Lower lobe of right lung (tissue), 2 donors: ENCODE measurements around the gene DYNC1LI1. TPM values are rescaled to one million over a fixed set of nuclear protein-coding genes. Genes with fewer than 3 reads are reported as not detected.

Source experiments
- ATAC-seq, 2 donors: fragments of 200-7000 bp; cut with Tn5 transposase; one replicate each; pipeline ENCODE4 v1.9.1; 2020 to 2022; ENCODE audit warnings: mild to moderate bottlenecking in 2 of 2, moderate library complexity in 2 of 2
- DNase-seq: peaks from one replicate; pipeline ENCODE4 v3.0.0-alpha.2; 2020
- H3K27ac ChIP-seq: fragments of 200-600 bp; one replicate; pipeline ENCODE4 v1.8.0; 2022
- H3K27me3 ChIP-seq: fragments of 200-600 bp; one replicate; pipeline ENCODE4 v1.8.0; 2022; ENCODE audit warnings: low read depth
- H3K36me3 ChIP-seq: fragments of 200-600 bp; one replicate; pipeline ENCODE4 v1.8.0; 2022; ENCODE audit warnings: mild to moderate bottlenecking
- H3K4me1 ChIP-seq: fragments of 200-600 bp; one replicate; pipeline ENCODE4 v1.8.0; 2022
- H3K4me3 ChIP-seq: fragments of 200-600 bp; one replicate; pipeline ENCODE4 v1.8.0; 2022; ENCODE audit warnings: mild to moderate bottlenecking
- H3K9me3 ChIP-seq: fragments of 200-600 bp; one replicate; pipeline ENCODE4 v1.8.0; 2022
- intact Hi-C: fragments of 100-400 bp; cut with DNase I; formaldehyde crosslinking; loops from one replicate; pipeline ENCODE4 v1.11.0; 2022
- total RNA-seq: library from RNA; stranded (reverse); fragmentation: NEBNext Ultra II Directional; extraction: Animal tissue kit (Norgen Biotek cat#: 25700); gene quantifications from one replicate; pipeline ENCODE4 v1.2.1, GENCODE V29; 2021
- TF ChIP-seq, protein P1 (sequence below): fragments of 200-600 bp; IDR thresholded peaks from one replicate; pipeline ENCODE4 v1.8.0; 2022; ENCODE audit warnings: antibody characterized with exemption, mild to moderate bottlenecking
- donor health status: DM: no; HTN: yes; CAD: no; lungs with severe emphysema.

Gene DYNC1LI1
- total RNA-seq, 1 donor from 2014 or later = 35.6 TPM

DNA sequence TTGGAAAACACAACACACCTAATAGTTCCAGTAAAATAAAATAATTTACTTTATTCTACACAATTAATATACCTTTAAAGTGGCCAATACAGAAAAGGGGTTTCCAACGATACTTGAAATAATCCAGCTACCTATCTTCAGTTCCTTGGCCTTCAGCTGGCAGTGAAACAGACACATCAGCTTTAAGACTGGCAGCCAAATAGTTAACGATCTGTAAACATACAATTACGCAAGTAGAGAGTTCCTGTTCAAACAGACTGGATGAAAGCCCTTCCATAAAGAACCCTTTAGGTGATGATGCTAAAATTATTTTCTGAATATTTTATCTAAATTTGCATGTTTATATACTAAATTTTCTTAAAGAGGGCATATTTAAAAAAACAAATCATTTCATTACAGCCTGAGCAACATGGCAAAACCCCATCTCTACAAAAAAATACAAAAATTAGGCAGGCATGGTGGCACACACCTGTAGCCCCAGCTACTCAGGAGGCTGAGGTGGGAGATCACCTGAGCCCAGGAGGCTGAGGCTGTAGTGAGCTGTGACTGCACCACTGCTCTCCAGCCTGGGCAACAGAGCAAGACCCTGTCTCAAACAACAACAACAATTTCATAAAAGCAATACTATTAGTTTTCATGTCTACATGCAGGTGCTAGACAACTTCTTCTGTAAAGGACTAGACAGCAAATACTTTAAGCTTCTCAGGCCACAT, 12.9 kb downstream of the DYNC1LI1 start:
- Histone ChIP-seq H3K4me3 (no peak overlapping the region), H3K4me1 (peaks cover 36% of the 10 kb centered on the region), H3K36me3 (no peaks in the 10 kb centered on the region), H3K27me3 (no peaks in the 10 kb centered on the region), H3K9me3 (no peaks in the 10 kb centered on the region), H3K27ac (no peak overlapping the region)
- TF ChIP-seq, protein P1, sequence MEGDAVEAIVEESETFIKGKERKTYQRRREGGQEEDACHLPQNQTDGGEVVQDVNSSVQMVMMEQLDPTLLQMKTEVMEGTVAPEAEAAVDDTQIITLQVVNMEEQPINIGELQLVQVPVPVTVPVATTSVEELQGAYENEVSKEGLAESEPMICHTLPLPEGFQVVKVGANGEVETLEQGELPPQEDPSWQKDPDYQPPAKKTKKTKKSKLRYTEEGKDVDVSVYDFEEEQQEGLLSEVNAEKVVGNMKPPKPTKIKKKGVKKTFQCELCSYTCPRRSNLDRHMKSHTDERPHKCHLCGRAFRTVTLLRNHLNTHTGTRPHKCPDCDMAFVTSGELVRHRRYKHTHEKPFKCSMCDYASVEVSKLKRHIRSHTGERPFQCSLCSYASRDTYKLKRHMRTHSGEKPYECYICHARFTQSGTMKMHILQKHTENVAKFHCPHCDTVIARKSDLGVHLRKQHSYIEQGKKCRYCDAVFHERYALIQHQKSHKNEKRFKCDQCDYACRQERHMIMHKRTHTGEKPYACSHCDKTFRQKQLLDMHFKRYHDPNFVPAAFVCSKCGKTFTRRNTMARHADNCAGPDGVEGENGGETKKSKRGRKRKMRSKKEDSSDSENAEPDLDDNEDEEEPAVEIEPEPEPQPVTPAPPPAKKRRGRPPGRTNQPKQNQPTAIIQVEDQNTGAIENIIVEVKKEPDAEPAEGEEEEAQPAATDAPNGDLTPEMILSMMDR = no peak
- intact Hi-C loops = no loop called here
- peak; percentile 48 to 74 for ATAC-seq
- DNase-seq = no peak

DNA sequence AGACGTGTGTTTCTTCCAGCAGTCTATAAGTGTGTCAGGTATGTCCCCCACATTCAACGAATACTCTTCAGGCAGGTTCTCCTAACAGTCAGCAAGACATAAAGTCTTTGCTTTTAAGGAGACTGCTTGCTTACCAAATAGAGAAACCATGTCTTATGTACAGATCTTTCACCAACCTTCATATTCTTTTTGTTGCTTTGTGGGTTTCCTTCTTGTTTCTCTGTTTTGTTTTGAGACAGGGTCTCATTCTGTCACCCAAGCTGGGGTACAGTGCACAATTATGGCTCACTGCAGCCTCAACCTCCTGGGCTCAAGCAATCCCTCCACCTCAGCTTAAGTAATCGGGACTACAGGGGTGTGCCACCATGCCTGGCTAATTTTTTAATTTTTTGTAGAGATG, 14.3 kb downstream of the DYNC1LI1 start:
- peaks cover 38% of the 10 kb centered on the region for H3K4me1 ChIP-seq
- ATAC-seq = no peak
- no peaks in the 10 kb centered on the region for H3K36me3 ChIP-seq
- intact Hi-C loops = no loop called here
- H3K4me3 ChIP-seq = no peak overlapping the region
- H3K9me3 ChIP-seq = no peaks in the 10 kb centered on the region
- TF ChIP-seq, protein P1 = no peak
- no peak for DNase-seq
- no peak overlapping the region for H3K27ac ChIP-seq
- H3K27me3 ChIP-seq = no peaks in the 10 kb centered on the region

DNA sequence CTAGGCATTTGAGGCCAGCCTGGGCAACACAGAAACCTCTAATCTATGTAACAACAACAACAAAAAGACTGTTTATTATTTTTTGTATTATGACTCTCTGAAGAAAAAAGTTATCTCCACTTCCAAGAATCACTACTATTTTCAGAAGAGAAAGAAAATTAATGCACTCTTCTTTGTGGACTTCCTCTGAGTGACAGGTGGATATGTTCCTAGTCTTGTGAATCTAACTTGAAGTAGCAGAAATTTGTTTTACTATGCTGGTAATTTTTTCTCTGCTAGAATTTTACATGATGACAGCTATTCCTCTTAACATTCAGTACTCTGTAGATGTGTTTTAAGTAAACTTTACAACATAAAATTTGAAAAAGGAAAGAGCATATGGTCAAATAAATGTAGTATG, 16.7 kb downstream of the DYNC1LI1 start:
- no peaks in the 10 kb centered on the region for H3K9me3 ChIP-seq
- TF ChIP-seq, protein P1 = no peak
- H3K27me3 ChIP-seq = no peaks in the 10 kb centered on the region
- intact Hi-C loops = no loop called here
- no peaks in the 10 kb centered on the region for H3K36me3 ChIP-seq
- H3K4me1 ChIP-seq = peaks cover 45% of the 10 kb centered on the region
- H3K4me3 ChIP-seq = no peak overlapping the region
- no peak overlapping the region for H3K27ac ChIP-seq
- no peak for DNase-seq
- no peak for ATAC-seq

DNA sequence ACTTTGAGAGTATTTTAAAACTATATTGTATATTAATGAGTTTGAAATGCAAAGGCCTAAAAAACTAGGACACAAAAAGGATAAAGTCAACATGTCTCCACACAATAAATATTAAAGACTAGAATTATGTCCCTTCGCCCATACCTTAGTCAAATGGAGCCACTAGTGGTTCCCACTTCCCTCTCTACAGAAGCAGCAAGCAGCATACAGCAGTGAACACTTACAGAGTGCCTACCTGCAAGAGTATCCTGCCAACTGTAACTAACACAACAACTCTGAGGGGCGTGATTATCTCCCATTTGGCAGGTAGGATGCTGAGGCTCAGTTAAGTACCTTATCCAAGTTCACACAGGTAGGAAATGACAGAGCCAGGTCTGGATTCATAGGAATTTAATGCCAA, 17.2 kb downstream of the DYNC1LI1 start:
- ATAC-seq = peak in 1 of 2 donors; percentile 25
- intact Hi-C loops = no loop called here
- DNase-seq = no peak

DNA sequence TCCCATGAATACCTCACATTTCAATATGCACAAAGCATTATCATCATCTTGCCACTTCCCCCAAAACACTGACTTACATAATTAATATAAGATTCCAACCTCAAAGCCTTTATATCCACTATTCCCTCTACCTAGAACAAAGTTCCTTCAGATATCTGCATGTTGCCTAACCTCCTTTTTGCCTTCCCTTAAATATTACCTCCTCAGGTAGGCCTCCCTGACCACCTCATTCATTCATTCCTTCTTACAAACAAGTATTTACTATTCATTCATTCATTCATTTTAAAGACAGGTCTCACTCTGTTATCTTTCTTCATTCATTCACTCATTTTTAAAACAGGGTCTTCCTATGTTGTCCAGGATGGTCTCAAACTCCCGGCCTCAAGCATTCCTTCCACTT, 18.6 kb downstream of the DYNC1LI1 start:
- Histone ChIP-seq H3K36me3 (no peaks in the 10 kb centered on the region), H3K27me3 (no peaks in the 10 kb centered on the region), H3K9me3 (no peaks in the 10 kb centered on the region), H3K4me1 (peaks cover 34% of the 10 kb centered on the region), H3K4me3 (no peak overlapping the region), H3K27ac (no peak overlapping the region)
- intact Hi-C loops = no loop called here
- DNase-seq = no peak
- ATAC-seq = no peak
- TF ChIP-seq, protein P1 = no peak

More for the DNA sequence above, 17.2 kb downstream of the DYNC1LI1 start:
- Histone ChIP-seq H3K36me3 (no peaks in the 10 kb centered on the region), H3K4me3 (no peak overlapping the region), H3K9me3 (no peaks in the 10 kb centered on the region), H3K4me1 (peaks cover 45% of the 10 kb centered on the region), H3K27ac (no peak overlapping the region), H3K27me3 (no peaks in the 10 kb centered on the region)
- TF ChIP-seq, protein P1 = no peak
